HG02973 (cell line): ENCODE measurements around the gene SCGB1C1.
A peak's percentile ranks its signal among the peaks of the same experiment; 100 is the strongest.
"Not testable (repeated sequence)": the region's sequence is repeated elsewhere in the genome, so short reads cannot be mapped to it uniquely, and the experiment has no call there.

ENCODE experiments used
- ATAC-seq: cut with Tn5 transposase; IDR thresholded peaks from one replicate; pipeline ENCODE4 v1.9.1; 2021; ENCODE audit warnings: moderate library complexity; ENCODE audit not compliant: unreplicated experiment

Gene SCGB1C1

DNA sequence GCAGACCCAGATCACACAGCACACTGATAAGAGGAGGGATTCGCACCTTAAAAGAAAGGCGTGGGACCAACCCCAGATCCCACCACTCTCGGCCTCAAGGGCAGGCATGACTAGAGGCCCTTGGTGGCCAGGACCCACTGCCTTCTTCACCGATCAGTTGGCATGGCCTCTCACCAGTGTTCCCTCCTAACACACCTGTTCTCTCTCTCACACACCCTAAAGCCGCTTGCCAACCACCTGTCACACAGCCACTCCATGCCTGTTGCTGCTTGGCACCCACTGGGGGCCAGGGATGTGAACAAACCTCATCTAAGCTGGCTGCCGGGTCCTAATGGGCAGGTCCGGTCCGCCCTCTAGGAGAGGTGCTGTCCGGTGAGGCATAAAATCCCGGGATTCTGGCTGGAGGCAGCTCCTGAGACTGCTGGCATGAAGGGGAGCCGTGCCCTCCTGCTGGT lies at the start of gene SCGB1C1:
Gene SCGB1C1, plus strand, starts transcription at position 405 of the 455 bp plus-strand sequence. Its CDS starts 22 bp downstream, at position 427.
- not testable (repeated sequence) for ATAC-seq

DNA sequence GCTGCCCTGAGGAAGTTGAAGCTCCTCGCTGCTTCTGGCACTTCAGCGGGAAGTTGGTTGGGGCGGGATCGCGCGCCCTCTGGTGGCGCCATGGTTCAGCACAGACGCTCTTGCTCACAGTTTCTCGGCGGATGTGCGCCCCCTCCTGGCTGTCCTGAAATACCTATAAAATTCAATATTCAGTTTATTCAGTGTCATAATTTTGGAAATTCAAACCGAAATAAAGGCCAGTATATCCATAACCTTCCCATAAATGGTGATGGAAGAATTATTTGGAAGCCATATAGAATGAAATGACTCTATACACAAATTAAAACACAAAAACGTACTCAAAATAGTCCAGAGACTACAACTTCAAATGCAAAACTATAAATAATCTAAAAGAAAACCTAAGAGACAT lies 12.6 kb upstream of the SCGB1C1 start:
- ATAC-seq = not testable (repeated sequence)

DNA sequence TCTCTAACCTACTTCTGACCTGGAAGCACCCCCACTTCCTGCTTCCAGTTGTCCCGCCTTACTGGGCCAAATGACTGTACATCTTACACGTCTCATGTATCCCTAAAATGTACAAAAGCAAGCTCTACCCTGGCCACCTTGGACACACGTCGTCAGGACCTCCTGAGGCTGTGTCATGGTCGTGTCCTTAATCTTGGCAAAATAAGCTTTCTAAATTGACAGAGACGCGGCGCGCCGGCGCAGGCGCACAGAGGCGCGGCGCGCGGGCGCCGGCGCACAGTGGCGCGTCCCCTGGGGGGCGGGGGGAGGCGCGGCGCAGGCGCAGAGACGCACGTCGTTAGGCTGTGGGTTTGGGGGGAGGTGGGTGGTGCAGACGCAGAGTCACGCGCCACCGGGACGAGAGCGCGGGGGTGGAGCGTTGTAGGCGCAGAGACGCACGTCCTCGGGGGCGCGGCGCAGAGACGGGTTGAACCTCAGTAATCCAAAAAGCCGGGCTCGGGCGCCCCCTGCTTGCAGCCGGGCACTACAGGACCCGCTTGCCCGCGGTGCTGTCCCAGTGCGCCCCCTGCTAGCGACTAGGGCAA lies 3.6 kb upstream of the SCGB1C1 start:
- peak; percentile 25 for ATAC-seq

DNA sequence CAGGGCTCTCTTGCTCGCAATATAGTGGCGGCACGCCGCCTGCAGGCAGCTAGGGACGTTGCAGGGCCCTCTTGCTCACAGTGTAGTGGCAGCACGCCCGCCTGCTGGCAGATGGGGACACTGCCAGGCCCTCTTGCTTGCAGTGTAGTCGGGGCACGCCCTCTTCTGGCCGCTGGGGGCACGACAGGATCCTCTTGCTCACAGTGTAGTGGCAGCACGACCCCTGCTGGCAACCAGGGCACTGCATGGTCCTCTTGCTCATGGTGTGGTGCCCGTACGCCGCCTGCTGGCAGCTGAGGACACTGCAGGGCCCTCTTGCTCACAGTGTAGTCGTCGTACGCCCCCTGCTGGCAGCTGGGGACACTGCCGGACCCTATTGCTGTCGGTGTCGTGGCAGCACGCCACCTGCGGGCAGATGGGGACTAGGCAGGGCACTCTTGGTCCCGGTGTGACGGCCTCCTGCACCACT lies 3.0 kb upstream of the SCGB1C1 start:
- peak; percentile 78 for ATAC-seq

DNA sequence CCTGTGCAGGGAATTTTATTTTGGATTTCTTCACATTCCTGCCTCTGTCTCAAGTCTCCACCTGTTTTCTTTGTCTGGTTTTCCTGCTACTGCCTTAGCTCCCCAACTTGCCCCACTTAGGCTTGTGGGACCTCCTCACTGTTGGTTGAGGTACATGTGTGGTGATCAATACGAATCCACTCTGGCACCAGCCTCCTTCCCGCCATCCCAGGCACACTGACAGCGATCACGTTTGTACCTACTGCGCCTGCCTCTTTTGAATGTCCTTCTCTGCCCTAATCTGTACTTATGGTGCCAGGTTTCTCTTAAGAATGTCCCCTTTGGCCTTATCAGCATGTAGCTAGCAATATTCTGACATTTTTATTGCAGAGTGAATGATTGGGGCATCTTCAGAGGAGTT lies 2.3 kb upstream of the SCGB1C1 start:
- ATAC-seq = not testable (repeated sequence)

DNA sequence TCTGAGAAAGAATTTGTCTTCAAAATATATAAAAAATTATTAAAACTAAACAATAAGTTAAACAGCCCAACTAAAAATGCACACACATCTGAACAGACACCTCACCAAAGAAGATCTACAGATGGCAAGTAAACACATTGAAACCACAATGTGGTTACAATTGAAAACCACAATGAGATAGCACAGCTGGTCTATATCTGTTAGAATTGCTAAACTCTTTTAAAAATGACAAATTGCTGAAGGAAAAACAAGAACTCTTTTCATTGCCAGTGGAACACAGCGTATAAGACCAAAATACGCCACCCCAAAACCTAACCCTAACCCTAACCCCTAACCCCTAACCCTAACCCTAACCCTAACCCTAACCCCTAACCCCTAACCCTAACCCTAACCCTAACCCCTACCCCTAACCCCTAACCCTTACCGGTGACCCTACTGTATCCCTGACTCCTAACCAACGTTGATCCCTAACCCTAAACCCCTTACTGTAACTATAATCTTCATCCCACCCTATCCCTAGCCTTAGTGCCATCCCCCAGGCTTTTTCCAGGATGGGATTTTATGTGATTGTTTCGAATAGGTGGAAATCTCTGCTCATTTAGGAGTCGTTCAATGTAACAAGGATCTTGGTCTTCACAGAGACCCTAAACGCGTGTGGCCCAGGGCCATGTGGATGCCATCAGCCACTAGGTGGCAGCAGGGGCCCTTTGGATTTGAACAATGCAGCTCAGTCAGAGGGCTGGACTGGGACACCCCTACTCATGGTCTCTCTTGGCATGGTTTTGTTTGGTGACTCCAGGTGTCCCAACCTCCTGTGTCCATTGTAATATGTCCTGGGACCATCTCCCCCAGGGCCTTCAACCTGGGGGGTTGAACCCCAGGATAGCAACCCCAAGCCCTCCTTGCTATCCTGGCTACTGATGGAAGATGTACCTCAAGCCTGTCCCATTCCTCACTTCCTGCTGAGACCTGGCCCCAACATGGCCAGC lies 1.1 kb upstream of the SCGB1C1 start:
- not testable (repeated sequence) for ATAC-seq

DNA sequence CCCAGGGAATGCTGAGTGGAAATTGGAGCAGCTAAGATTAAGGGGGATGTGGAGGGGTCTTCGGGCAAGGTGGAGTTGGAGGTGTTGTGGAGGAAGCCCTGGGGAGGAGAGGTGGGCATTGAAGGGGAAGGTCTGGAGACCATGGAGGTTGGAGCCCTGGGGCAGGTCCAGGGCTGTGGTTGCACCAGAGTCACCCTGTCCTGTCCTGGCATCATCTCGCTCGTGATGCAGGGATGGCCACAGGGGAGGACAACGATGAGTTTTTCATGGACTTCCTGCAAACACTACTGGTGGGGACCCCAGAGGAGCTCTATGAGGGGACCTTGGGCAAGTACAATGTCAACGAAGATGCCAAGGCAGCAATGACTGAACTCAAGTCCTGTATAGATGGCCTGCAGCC lies 603 bp downstream of the SCGB1C1 start:
- not testable (repeated sequence) for ATAC-seq

DNA sequence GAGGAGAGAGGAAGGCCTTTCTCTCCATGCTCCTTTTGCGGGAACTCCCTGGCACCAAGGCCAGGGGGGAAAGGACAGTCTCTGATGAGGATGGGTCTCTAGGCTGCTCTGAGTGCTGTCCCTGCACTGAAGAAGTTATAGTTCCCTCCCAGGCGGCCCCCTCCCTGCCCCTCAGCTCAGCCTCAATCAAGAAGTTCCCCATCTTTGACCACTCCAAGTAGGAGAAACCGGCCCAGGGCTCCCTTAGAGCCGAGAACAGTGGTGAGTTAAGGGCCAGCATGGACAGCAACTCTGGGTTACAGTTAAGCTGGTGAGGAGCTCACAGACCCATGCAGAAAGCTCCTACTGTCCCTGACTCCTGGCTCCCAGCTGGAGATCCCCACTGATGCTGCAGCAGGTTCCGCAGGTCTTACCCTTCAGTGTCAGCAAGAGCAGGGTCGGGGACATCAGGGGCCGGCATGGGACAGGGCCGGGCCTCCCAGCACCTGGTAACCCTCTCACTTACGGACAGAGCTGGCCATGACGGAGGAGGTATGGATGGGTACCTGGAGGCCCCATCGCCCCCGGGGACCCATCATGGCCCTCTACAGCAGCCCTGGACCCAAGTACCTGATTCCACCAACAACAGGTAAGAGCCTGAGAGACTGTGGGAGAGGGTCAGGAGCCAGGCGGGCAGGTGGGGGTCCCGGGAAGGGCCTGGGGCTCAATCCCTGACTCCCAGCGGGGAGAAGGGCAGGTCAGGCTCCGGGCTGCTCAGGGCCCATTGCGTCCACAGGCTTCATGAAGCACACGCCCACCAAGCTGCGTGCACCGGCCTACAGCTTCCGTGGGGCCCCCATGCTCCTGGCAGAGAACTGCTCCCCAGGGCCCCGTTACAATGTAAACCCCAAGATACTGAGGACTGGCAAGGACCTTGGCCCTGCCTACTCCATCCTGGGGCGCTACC lies 4.2 kb downstream of the SCGB1C1 start:
- ATAC-seq = no peak

DNA sequence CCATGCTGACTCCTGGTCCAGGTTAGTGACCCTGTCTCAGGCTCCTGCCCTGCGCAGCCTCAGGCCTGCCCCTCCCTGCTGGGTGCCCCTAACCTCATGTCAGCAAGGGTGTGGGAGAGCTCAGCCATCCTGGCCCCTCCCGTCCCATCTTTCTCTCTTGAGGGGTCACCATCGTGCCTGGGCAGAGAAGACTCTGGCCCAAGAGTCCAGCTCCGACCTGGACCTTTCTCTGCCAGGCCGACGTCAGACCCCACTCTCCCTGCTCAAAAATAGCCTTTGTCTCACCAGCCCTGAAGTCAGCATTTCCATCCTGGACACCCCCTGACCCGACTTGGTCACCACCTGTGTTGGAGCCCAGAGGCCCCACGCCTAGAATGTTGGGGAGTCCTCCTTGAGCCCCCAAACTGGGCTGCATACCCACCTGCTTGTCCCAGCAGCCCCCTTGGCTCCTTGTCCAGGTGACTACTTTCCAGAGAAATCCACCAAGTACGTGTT lies 4.9 kb downstream of the SCGB1C1 start:
- ATAC-seq = no peak

DNA sequence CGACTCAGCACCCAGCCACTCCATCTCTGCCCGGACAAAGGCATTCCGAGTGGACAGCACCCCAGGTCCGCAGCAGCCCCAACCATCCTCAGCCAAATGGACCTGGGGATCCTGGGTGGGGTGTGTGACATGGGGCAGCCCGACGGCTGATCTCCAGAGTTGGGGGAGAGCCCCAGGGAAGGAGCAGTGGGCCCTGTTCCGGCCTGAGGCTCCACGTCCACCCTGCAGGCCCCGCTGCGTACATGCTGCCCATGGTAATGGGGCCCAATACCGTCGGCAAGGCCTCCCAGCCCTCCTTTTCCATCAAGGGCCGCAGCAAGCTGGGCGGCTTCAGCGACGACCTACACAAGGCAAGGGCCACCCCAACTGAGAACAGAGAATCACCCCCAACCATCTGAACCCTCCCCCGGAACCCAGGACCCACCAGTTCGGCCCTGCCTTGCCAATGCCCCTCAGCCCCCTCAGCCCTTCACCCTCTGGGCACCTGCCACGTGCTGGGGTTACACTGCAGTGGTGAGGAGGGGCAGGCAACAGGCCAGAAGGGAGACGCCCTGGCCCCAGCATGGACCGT lies 5.4 kb downstream of the SCGB1C1 start:
- ATAC-seq = no peak

DNA sequence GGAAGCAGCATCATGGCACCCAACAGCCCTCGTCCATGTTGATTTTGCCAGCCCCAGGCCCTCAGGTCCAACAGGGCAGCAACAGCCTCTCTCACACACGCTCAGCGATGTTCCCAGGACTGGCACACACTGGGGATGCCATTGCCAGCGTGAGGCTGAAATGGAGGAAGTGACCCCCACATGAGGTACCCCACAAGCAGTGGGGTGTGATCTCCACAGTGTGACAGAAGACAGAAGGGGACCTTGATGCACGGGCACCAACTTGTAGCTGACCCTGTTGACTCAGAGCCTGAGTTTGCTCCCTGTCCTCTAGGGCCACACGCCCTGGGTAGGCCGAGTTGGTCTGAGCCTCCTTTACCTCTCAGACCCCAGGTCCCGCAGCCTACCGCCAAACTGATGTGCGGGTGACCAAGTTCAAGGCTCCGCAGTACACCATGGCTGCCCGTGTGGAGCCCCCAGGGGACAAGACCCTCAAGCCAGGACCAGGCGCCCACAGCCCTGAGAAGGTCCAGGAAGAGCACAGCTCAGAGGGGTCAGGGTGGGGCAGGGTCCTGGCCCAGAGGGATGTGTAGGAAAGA lies 6.2 kb downstream of the SCGB1C1 start:
- ATAC-seq = no peak

DNA sequence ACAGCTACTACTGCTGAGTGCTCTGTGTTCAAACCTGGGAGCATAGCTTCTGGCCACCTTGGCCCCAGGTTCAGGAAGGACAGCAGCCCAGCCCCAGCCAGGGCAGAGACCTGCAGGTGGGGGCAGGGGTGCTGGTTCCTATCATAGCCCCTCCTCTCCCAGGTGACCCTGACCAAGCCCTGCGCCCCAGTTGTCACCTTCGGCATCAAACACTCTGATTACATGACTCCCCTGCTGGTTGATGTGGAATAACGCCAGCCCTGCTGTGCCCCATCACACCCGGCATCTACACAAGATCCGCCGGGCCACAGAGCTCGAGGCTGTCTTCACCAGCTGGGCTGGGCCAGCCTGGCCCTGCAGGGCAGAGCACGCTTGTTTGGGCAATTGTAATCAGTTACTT lies 6.9 kb downstream of the SCGB1C1 start:
- ATAC-seq = no peak

DNA sequence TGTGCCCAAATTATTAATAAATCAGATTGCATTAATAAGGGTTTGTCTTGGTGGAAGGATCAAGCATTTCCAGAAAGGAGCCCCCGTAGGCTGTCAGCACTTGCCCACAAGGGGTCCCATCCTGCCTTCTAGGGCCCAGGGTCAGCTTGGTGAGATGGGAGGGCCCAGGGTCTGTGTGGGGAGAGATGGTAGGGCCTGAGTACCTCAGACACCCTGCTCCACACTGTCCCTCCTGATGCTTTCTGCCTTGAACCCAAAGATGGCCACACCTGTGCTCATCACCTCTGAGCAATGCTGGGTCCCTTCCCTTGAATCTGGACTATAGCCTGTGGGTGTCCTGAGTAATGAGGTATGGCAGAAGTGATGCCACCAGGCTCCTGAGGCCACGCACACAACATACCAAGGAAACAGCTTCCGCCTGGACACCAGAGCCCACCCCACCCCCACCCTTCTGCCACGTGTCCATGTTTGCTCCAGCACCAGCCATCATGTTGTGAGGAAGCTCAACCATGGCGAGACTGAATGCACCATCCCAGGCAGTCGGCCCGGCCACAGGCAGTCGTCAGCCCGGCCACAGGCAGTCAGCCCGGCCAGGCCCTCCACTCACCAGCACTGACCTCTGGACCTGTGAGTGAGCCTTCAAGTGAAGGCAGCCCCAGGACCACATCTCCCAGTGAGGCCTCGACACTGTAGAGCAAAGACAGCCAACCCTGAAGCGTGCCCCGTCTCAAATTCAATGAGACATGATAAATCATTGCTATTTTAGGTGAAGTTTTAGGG lies 7.5 kb downstream of the SCGB1C1 start:
- no peak for ATAC-seq

DNA sequence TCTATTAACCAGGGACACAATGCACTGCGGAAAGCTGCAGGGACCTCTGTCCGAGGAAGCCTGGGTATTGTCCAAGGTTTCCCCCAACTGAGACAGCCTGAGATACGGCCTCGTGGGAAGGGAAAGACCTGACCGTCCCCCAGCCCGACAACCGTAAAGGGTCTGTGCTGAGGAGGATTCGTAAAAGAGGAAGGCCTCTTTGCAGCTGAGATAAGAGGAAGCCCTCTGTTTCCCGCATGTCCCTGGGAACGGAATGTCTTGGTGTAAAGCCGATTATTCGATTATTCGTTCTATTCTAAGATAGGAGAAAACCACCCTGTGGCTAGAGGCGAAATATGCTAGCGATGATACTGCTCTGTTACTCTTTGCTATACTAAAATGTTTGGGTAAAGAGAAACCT lies 9.1 kb downstream of the SCGB1C1 start:
- no peak for ATAC-seq

DNA sequence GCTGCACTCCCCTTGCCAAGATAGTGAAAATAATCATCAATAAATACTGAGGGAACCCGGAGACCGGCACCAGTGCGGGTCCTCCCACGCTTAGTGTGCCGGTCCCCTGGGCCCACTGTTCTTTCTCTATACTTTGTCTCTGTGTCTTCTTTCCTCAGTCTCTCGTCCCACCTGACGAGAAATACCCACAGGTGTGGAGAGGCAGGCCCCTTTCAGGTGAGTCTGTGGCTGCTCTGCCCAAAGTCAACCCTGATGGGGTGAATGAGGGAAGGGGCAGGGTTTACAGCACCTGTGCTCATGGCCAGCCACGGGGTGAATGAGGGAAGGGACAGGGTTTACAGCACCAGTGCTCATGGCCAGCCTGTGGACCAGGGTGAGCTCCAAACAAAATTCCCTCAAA lies 9.6 kb downstream of the SCGB1C1 start:
- ATAC-seq = no peak

DNA sequence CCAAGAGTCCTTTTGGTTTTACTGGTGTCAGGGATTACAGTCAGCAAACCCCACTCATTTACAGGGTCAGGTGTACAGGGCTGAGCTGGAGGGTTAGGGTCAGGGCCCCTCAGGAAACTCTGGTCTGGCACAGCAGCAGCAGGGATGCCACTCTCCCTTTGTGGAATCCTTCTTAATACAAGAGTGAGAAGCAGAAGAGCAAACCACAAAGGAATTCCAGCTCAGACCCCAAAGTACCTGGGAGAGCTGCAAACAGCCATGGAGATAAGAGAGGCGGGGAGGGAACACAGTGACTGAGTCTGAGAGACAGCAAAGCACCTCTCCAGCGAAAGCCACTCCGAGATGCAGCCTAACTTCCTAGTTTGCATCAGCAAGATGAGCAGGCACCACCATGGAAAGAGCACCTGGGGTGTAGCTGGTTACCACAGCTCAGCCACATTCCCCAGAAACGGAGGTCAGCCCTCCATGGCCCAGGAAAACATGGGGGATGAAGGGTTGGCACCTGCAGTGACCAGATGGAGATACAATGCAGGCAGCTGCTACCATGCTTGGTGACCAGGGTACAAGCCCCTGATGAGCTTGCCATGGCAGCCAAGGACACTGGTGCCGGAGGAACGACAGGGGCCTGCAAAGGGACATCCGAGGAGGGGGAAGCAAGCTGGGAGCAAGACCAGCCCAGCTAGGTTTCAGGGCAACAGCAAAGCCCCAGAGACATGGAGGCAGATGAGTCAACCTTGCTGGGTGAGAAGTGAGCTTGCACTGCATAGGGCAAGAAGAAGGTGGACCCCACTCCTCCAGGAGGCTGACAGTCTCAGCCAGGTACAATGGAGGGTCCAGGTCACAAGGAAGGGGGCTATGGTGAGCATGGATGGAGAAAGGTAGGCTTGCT lies 10.4 kb downstream of the SCGB1C1 start:
- ATAC-seq = no peak

DNA sequence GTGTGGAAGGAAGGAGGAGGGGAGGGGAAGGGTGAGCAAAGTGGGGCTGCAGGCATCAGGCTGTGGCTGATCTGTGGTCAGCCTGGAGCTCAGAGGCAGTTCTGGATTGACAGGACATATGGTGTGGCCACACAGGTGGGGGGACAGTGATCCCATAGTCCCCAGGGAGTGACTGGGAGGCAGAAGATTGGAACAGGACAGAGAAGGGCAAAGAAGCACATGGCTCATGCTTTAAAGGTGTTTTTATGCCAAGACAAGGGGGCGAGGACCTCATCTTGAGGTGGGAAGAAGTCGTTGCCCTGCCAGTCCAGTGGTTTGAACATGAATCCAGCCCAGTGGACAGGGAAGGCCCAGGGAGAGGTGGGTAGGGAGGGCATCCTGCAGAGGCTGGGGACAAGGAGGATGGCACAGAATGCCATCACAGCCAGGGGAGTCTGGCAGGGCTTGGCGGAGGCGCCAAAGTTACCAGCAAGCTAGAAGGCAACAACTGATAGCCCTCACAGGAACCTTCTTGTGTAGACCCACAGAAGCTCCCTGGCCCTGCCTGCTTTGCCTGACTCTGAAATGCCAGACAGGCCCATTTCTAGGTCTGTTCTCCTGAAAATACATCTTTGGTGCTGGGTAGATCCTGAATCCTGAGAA lies 11.2 kb downstream of the SCGB1C1 start:
- ATAC-seq = no peak
